Uterus (tissue), 4 donors: ENCODE results near the gene CALN1. TPM values are rescaled to one million over a fixed set of nuclear protein-coding genes. Genes with fewer than 3 reads are reported as not detected.

ENCODE experiments used
- DNase-seq, 2 donors: peaks; one replicate each; pipeline ENCODE4 v3.0.0-alpha.2; 2019 to 2020
- H3K27ac ChIP-seq, 2 donors: fragments of 200-600 bp; sonication (generic); 1 replicate in 1 of 2; 2 replicates in 1 of 2; pipeline ENCODE4 v1.5.1; 2016 to 2018
- H3K27me3 ChIP-seq, 2 donors: fragments of 200-600 bp; sonication (generic); one replicate each; pipeline ENCODE4 v1.5.1; 2018 to 2019; ENCODE audit warnings: control low read depth in 1 of 2
- H3K36me3 ChIP-seq, 2 donors: fragments of 200-600 bp; sonication (generic); one replicate each; pipeline ENCODE4 v1.5.1; 2019; ENCODE audit warnings: control low read depth in 1 of 2
- H3K4me1 ChIP-seq, 2 donors: fragments of 200-600 bp; sonication (generic); one replicate each; pipeline ENCODE4 v1.5.1; 2018 to 2019; ENCODE audit warnings: control low read depth in 1 of 2
- H3K4me3 ChIP-seq, 2 donors: fragments of 200-600 bp; sonication (generic); 1 replicate in 1 of 2; 2 replicates in 1 of 2; pipeline ENCODE4 v1.5.1; 2018 to 2019; ENCODE audit warnings: mild to moderate bottlenecking in 1 of 2
- H3K9me3 ChIP-seq, 2 donors: fragments of 200-600 bp; sonication (generic); one replicate each; pipeline ENCODE4 v1.5.1; 2019; ENCODE audit warnings: control low read depth in 1 of 2
- CTCF ChIP-seq, 4 experiments: fragments of 200-600 bp in 2 of 4; fragments of 450-650 bp in 2 of 4; sonication (generic) in 2 of 4; IDR thresholded peaks; one replicate each; pipeline ENCODE4 v1.5.1; 2016 to 2019; ENCODE audit warnings: antibody characterized with exemption in 4 of 4, mild to moderate bottlenecking in 2 of 4, moderate library complexity in 1 of 4
- POLR2A ChIP-seq, 2 donors: fragments of 450-650 bp; IDR thresholded peaks; one replicate each; pipeline ENCODE4 v1.6.1; 2016; ENCODE audit warnings: antibody characterized with exemption in 2 of 2, mild to moderate bottlenecking in 1 of 2, moderate library complexity in 1 of 2
- intact Hi-C: fragments of 100-400 bp; cut with DNase I; formaldehyde crosslinking; loops from one replicate; pipeline ENCODE4 v1.15.1; 2023; ENCODE audit warnings: low total_unique reads
- total RNA-seq, 4 donors: library from RNA; depleted of rRNA in 3 of 4; stranded (reverse); fragments of >200 nt in 3 of 4; gene quantifications; one replicate each; pipeline versions ENCODE4 v1.1.0 to v1.2.4, GENCODE V29; 2014 to 2023
- donor health status: DM: yes; HTN: yes; CAD: no.

CALN1 gene
- total RNA-seq, 4 donors from 2014 or later: 0.49 to 2.3 (median 1.5) TPM; not detected in 1

- H3K27me3 ChIP-seq: no peaks in the 10 kb centered on the region
- no peak for DNase-seq
- no peaks in the 10 kb centered on the region for H3K36me3 ChIP-seq
- TF ChIP-seq POLR2A (IDR thresholded peaks at IDR 0.05) (no peak), CTCF (IDR thresholded peaks at IDR 0.05) (no peak)
- no peak overlapping the region for H3K27ac ChIP-seq
- intact Hi-C loops: no loop called here
- no peaks in the 10 kb centered on the region for H3K4me1 ChIP-seq
- no peaks in the 10 kb centered on the region for H3K9me3 ChIP-seq
- H3K4me3 ChIP-seq: no peak overlapping the region
These were observed 515.6 kb downstream of the CALN1 start for GRCh38 chr7:71896535-71896934.

GRCh38 chr7:71886046-71886445, 526.1 kb downstream of the CALN1 start:
- intact Hi-C loops: no loop called here

GRCh38 chr7:71885487-71885886, 526.7 kb downstream of the CALN1 start:
- TF ChIP-seq CTCF (IDR thresholded peaks at IDR 0.05) (no peak), POLR2A (IDR thresholded peaks at IDR 0.05) (no peak)
- no peaks in the 10 kb centered on the region for H3K4me1 ChIP-seq
- H3K27ac ChIP-seq: no peak overlapping the region
- no peak for DNase-seq
- intact Hi-C loops: no loop called here
- no peak overlapping the region for H3K4me3 ChIP-seq
- H3K36me3 ChIP-seq: no peaks in the 10 kb centered on the region
- H3K27me3 ChIP-seq: no peaks in the 10 kb centered on the region
- no peaks in the 10 kb centered on the region for H3K9me3 ChIP-seq

More at GRCh38 chr7:71886046-71886445, 526.1 kb downstream of the CALN1 start:
- no peaks in the 10 kb centered on the region for H3K27me3 ChIP-seq
- H3K9me3 ChIP-seq: no peaks in the 10 kb centered on the region
- no peak overlapping the region for H3K27ac ChIP-seq
- H3K4me3 ChIP-seq: no peak overlapping the region
- no peaks in the 10 kb centered on the region for H3K36me3 ChIP-seq
- DNase-seq: no peak
- no peak for TF ChIP-seq CTCF (IDR thresholded peaks at IDR 0.05)
- no peak for TF ChIP-seq POLR2A (IDR thresholded peaks at IDR 0.05)
- H3K4me1 ChIP-seq: no peaks in the 10 kb centered on the region

- intact Hi-C loops: no loop called here
- DNase-seq: no peak
- H3K27me3 ChIP-seq: no peaks in the 10 kb centered on the region
- no peaks in the 10 kb centered on the region for H3K4me1 ChIP-seq
- TF ChIP-seq POLR2A (IDR thresholded peaks at IDR 0.05) (no peak), CTCF (IDR thresholded peaks at IDR 0.05) (no peak)
- H3K27ac ChIP-seq: no peak overlapping the region
- no peak overlapping the region for H3K4me3 ChIP-seq
- no peaks in the 10 kb centered on the region for H3K9me3 ChIP-seq
- H3K36me3 ChIP-seq: no peaks in the 10 kb centered on the region
These were observed 528.7 kb downstream of the CALN1 start for GRCh38 chr7:71883415-71883814.

- TF ChIP-seq CTCF (IDR thresholded peaks at IDR 0.05): no peak
- no peak for TF ChIP-seq POLR2A (IDR thresholded peaks at IDR 0.05)
- Histone ChIP-seq H3K9me3 (no peaks in the 10 kb centered on the region), H3K27ac (no peak overlapping the region), H3K4me1 (no peaks in the 10 kb centered on the region), H3K4me3 (no peak overlapping the region), H3K27me3 (no peaks in the 10 kb centered on the region), H3K36me3 (no peaks in the 10 kb centered on the region)
- no peak for DNase-seq
- intact Hi-C loops: no loop called here
These were observed 540.7 kb downstream of the CALN1 start for GRCh38 chr7:71871446-71871845.
